IMR-90 (cell line): ENCODE data around the gene DIP2A. TPM values are rescaled to one million over a fixed set of nuclear protein-coding genes. Genes with fewer than 3 reads are reported as not detected.

ENCODE experiments used
- ATAC-seq: fragments of 200-7000 bp; cut with Tn5 transposase; 2 replicates; pipeline ENCODE4 v1.9.1; 2020; ENCODE audit warnings: low read depth, mild to moderate bottlenecking, moderate library complexity
- BruUV-seq: library from RNA; stranded (reverse); fragments of 400-500 nt; replicated peaks from 2 replicates; lab custom pipeline; 2021; lab: Mats Ljungman, UMichigan
- CTCF ChIA-PET: fragments of 300-600 bp; formaldehyde crosslinking; extraction: SDS; loops from one replicate; lab custom pipeline; 2021; ENCODE audit warnings: antibody characterized with exemption; lab: Yijun Ruan, JAX
- POLR2A ChIA-PET: fragments of 300-600 bp; sonication (Branson Sonifier 250); formaldehyde crosslinking; loops from one replicate; lab custom pipeline; 2022; ENCODE audit warnings: antibody characterized with exemption; ENCODE audit not compliant: unreplicated experiment; lab: Charles Lee
- DNase-seq: peaks from one replicate; pipeline ENCODE4 v3.0.0; 2013
- H2AFZ ChIP-seq: replicated peaks from 2 replicates; pipeline ENCODE3; 2013; ENCODE audit warnings: low read length, mild to moderate bottlenecking; ENCODE audit not compliant: poor library complexity
- H2AK5ac ChIP-seq: 2 replicates; pipeline ENCODE4 v1.6.1; 2013; ENCODE audit warnings: low read depth, low read length, inconsistent platforms
- H2AK9ac ChIP-seq: replicated peaks from 2 replicates; pipeline ENCODE3; 2013; ENCODE audit warnings: mild to moderate bottlenecking, low read depth, low read length, moderate library complexity; ENCODE audit not compliant: poor library complexity
- H2BK120ac ChIP-seq: 2 replicates; pipeline ENCODE4 v1.6.1; 2013; ENCODE audit warnings: low read depth, low read length, inconsistent platforms
- H2BK15ac ChIP-seq: 3 replicates; pipeline ENCODE4 v1.6.1; 2013; ENCODE audit warnings: low read depth, low read length, inconsistent platforms
- H2BK20ac ChIP-seq: 2 replicates; pipeline ENCODE4 v1.6.1; 2013; ENCODE audit warnings: low read depth, mild to moderate bottlenecking, inconsistent platforms, low read length, moderate library complexity
- H2BK5ac ChIP-seq: 2 replicates; pipeline ENCODE4 v1.6.1; 2013; ENCODE audit warnings: mild to moderate bottlenecking, low read depth, low read length, inconsistent platforms; ENCODE audit not compliant: poor library complexity, severe bottlenecking
- H3K14ac ChIP-seq: replicated peaks from 2 replicates; pipeline ENCODE4 v1.6.1; 2013; ENCODE audit warnings: low read depth, low read length, inconsistent platforms
- H3K18ac ChIP-seq: 2 replicates; pipeline ENCODE4 v1.6.1; 2013; ENCODE audit warnings: low read depth, low read length, control low read depth
- H3K23ac ChIP-seq: 2 replicates; pipeline ENCODE4 v1.6.1; 2013; ENCODE audit warnings: low read depth, low read length, inconsistent platforms
- H3K27ac ChIP-seq: 2 replicates; pipeline ENCODE4 v1.5.1; 2013; ENCODE audit warnings: mild to moderate bottlenecking, control low read depth, low read length; ENCODE audit not compliant: insufficient read depth
- H3K27me3 ChIP-seq: 2 replicates; pipeline ENCODE4 v1.6.1; 2013; ENCODE audit warnings: low read length; ENCODE audit not compliant: control insufficient read depth, insufficient read depth
- H3K36me3 ChIP-seq: 2 replicates; pipeline ENCODE4 v1.6.1; 2013; ENCODE audit warnings: low read length, mixed read lengths; ENCODE audit not compliant: control insufficient read depth, insufficient read depth
- H3K4ac ChIP-seq: 2 replicates; pipeline ENCODE4 v1.6.1; 2013; ENCODE audit warnings: low read depth, low read length, inconsistent platforms
- H3K4me1 ChIP-seq: 2 replicates; pipeline ENCODE4 v1.6.1; 2013; ENCODE audit warnings: low read length, mixed read lengths; ENCODE audit not compliant: control insufficient read depth, insufficient read depth
- H3K4me2 ChIP-seq: 2 replicates; pipeline ENCODE4 v1.6.1; 2013; ENCODE audit warnings: low read depth, mild to moderate bottlenecking, control low read depth, low read length, moderate library complexity
- H3K4me3 ChIP-seq: 2 replicates; pipeline ENCODE4 v1.5.1; 2013; ENCODE audit warnings: low read depth, mild to moderate bottlenecking, control low read depth, low read length, moderate library complexity; ENCODE audit not compliant: insufficient read depth
- H3K56ac ChIP-seq: 2 replicates; pipeline ENCODE4 v1.6.1; 2013; ENCODE audit warnings: low read length, inconsistent platforms; ENCODE audit not compliant: insufficient read depth; ENCODE audit errors: extremely low read depth
- H3K79me1 ChIP-seq, 2 experiments: 2 replicates each; pipeline ENCODE4 v1.6.1; 2013; ENCODE audit warnings: low read length in 2 of 2, inconsistent platforms in 1 of 2, low read depth in 1 of 2
- H3K9ac ChIP-seq: 2 replicates; pipeline ENCODE4 v1.6.1; 2013; ENCODE audit warnings: low read depth, low read length, control low read depth
- H3K9me1 ChIP-seq: 2 replicates; pipeline ENCODE4 v1.6.1; 2013; ENCODE audit warnings: low read length, inconsistent platforms; ENCODE audit not compliant: insufficient read depth
- H3K9me3 ChIP-seq: 2 replicates; pipeline ENCODE4 v1.6.1; 2013; ENCODE audit warnings: low read length; ENCODE audit not compliant: control insufficient read depth, insufficient read depth
- H4K20me1 ChIP-seq: 2 replicates; pipeline ENCODE4 v1.6.1; 2013; ENCODE audit warnings: low read length, inconsistent platforms; ENCODE audit not compliant: insufficient read depth
- H4K5ac ChIP-seq: 2 replicates; pipeline ENCODE4 v1.6.1; 2013; ENCODE audit warnings: mild to moderate bottlenecking, low read depth, low read length, control low read depth
- H4K8ac ChIP-seq, 2 experiments: 2 replicates each; pipeline ENCODE4 v1.6.1; 2013; ENCODE audit warnings: low read depth in 2 of 2, low read length in 2 of 2, control low read depth in 1 of 2, inconsistent platforms in 1 of 2
- H4K91ac ChIP-seq: 2 replicates; pipeline ENCODE4 v1.6.1; 2013; ENCODE audit warnings: low read depth, low read length, inconsistent platforms; ENCODE audit not compliant: insufficient read depth
- BHLHE40 ChIP-seq: fragments of 150-350 bp; IDR thresholded peaks from 2 replicates; pipeline ENCODE4 v1.6.1; 2016; ENCODE audit warnings: mild to moderate bottlenecking, low read depth, low read length
- RFX5 ChIP-seq: IDR thresholded peaks from 2 replicates; pipeline ENCODE4 v1.8.0; 2012; ENCODE audit warnings: low read depth, mild to moderate bottlenecking, low read length, moderate library complexity
- WGBS, 2 experiments: methylation state at CpG; one replicate each; pipeline versions ENCODE4 v1.1.5 to v1.1.7; 2013; ENCODE audit warnings: missing lambda C conversion rate in 2 of 2; ENCODE audit not compliant: insufficient read length in 1 of 2; ENCODE audit errors: extremely low coverage in 2 of 2; 5-methylcytosine and 5-hydroxymethylcytosine counted together
- dilution Hi-C: fragments of 300-500 bp; cut with HindIII; formaldehyde crosslinking; loops from one replicate; pipeline ENCODE4 v1.14.3; 2018; ENCODE audit warnings: low sequenced_read_pairs; ENCODE audit not compliant: unreplicated experiment
- in situ Hi-C: fragments of 300-500 bp; cut with MboI; formaldehyde crosslinking; loops from 3 replicates; pipeline ENCODE4 v1.14.3; 2019; ENCODE audit warnings: low sequenced_read_pairs, inconsistent platforms, mixed read lengths
- intact Hi-C: fragments of 100-400 bp; cut with micrococcal nuclease; formaldehyde crosslinking; loops from 2 replicates; pipeline ENCODE4 v1.10.0; 2022
- polyA plus RNA-seq, 3 experiments: library from polyadenylated mRNA; depleted of rRNA; stranded (reverse); fragments of >200 nt; gene quantifications; 2 replicates each; pipeline ENCODE4 v1.2.3, GENCODE V29; 2012; ENCODE audit warnings: low replicate concordance in 1 of 3
- total RNA-seq: library from RNA; depleted of rRNA; stranded (reverse); fragments of >200 nt; gene quantifications from 2 replicates; pipeline ENCODE4 v1.2.3, GENCODE V29; 2012

Gene DIP2A
- total and polyA plus RNA-seq, 2 of the 4 experiments (the other 2 are of a cell fraction), result 17.9 to 24.3 TPM

DNA sequence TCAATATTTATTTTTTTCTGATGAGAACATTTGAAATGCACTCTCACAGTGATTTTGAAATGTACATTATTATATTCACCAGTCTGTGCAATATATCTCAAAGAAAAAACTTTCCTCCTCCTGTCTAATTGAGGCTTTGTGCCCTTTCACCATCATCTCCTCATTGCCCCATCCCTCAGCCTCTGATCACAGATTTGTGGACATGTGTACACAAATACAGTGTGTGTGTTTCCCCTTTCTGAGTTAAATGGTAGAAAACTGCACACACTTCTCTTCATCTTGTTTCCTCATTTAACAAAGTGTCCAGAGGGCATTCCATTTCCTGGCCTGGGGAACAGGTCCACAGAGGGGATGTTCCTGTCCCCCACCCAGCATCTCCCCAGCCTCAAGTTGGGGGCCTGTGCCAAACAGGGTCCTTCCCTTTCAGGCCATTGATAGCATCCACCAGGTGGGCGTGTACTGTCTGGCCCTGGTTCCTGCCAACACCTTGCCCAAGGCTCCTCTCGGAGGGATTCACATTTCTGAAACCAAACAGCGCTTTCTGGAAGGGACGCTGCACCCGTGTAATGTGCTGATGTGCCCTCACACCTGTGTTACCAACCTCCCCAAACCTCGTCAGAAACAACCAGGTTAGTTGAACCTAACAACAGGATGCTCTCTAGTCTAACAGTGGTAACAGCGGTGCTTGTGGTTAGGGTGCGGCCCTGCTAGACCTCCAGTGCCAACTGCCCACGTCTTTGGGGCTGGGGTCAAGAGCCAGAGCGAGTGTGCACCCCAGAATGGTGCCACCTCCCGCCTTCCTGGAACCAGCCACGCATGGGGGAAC is 91.6 kb downstream of the DIP2A start (continued):
- no peak for TF ChIP-seq BHLHE40

DNA sequence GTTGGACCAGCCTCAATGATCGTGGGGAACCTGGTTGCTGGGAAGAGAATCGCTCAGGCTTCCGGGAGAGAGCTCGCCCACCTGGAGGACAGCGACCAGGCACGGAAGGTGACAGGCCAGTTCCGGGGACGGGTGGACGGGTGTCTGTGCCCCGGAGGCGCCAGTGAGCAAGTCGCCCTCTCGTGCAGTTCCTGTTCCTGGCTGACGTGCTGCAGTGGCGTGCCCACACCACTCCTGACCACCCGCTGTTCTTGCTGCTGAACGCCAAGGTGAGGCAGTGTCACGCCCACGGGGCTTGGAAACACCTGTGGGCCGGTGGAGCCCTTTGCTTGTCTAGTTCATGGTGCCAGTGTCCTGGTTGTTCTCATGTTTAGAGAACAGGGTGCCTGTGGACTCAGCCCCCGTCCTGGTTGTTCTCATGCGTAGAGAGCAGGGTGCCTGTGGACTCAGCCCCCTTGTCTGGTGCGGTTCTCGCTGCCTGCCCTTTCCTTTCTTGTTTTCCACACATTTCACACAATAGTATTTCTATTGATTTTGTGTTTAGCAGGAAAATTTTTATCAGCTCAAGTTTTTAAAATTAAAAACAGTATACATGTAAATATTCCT is 93.0 kb downstream of the DIP2A start:
- Histone ChIP-seq H2AK5ac (no peak overlapping the region), H3K4me3 (no peak overlapping the region), H3K56ac (no peak overlapping the region), H3K23ac (no peak overlapping the region), H3K36me3 (peaks cover 55% of the 10 kb centered on the region), H3K79me1 (no peaks in the 10 kb centered on the region), H2BK120ac (no peak overlapping the region), H4K91ac (no peak overlapping the region), H4K5ac (no peak overlapping the region), H3K14ac (no peak overlapping the region), H4K8ac (no peak overlapping the region), H2AK9ac (peak overlapping the region; percentile 28), H2BK15ac (no peak overlapping the region), H3K9ac (no peak overlapping the region), H3K4me1 (no peaks in the 10 kb centered on the region), H2BK20ac (no peak overlapping the region), H3K4me2 (no peak overlapping the region), H3K4ac (no peak overlapping the region), H3K18ac (no peak overlapping the region), H3K9me1 (no peaks in the 10 kb centered on the region; the same call in 1 of the 2 replicates), H2AFZ (no peak overlapping the region), H3K27me3 (no peaks in the 10 kb centered on the region), H3K27ac (no peak overlapping the region), H2BK5ac (no peak overlapping the region), H3K9me3 (no peaks in the 10 kb centered on the region), H4K20me1 (no peaks in the 10 kb centered on the region; the same call in 1 of the 2 replicates)
- CTCF ChIA-PET, result interaction anchor here (1.0 kb wide), 1 partner anchor 88 kb away, joined by 3 read pairs; no protein-coding TSS in a partner anchor
- dilution Hi-C loops, result no loop called here
- no TSS peak for BruUV-seq
- POLR2A ChIA-PET, result no interaction called here
- DNase-seq (no peak), ATAC-seq (no peak)
- in situ Hi-C loops, result no loop called here
- intact Hi-C loops, result loop anchor here (1.0 kb wide), 1 partner anchor 32 kb away; no protein-coding TSS in a partner anchor
- WGBS, 2 experiments, result 91% methylated on average over 19 of the region's 24 CpGs; no CpG with 5 or more reads in 1 of the 2 experiments
- no peak for TF ChIP-seq RFX5
